GM12801 (cell line): ENCODE data around the gene NEK8.

Experiments
- CTCF ChIP-seq: IDR thresholded peaks from one replicate; pipeline ENCODE4 v1.5.1; 2011; ENCODE audit warnings: control low read depth; ENCODE audit not compliant: insufficient read length; ENCODE audit errors: extremely low read depth

Gene NEK8

GRCh38 chr17:28693869-28694268 is 34.7 kb upstream of the NEK8 start:
- no peak for TF ChIP-seq CTCF

DNA sequence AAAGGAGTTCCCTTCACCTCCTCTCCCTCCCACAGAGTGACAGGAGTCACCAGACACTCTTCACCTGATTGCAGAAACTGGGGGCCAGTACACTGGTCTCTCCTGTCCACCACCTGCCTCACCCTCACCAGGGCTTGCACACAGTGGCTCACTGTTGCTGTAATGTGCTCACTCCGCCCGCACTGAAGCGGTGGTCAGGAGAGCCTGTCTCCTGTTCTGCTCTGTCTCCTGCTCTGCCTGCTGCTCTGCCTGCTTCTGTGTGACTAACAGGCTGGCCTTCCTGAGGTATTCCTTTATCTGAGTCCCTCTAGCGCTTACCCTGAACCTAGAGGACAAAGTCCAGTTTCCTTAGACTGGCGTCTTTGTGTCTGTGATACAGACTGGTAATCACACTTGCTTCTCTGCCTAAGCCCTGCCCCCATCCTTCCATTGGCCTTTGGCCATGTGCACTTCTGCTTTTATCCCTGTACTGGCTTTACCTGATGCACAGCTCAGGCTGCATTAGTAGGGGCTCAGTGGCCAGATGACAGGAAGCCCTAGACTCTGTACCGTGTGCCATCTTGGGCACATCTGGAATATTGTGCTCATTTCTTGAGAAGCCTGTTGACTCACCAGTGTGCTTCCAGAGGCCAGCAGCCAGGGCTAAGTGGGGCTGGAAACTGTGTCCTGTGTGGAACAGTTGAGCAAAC is 30.2 kb upstream of the NEK8 start:
- no peak for TF ChIP-seq CTCF

DNA sequence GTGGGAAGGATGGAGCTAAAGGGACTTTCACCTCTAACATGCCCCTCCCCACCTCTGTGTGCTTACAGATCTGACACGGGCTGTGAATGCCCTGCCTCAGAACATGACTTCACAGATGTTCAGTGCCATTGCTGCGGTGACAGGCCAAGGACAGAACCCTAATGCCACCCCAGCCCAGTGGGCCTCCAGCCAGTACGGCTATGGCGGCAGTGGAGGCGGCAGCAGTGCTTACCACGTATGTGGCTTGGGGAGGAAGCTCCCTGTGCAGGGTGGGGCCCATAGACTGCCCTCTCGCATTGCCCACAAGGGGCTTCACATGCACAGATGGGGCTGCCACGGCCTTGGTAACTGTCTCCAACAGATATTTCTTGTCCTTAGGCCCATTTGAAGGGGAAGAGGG is 28.3 kb upstream of the NEK8 start:
- TF ChIP-seq CTCF, result no peak

DNA sequence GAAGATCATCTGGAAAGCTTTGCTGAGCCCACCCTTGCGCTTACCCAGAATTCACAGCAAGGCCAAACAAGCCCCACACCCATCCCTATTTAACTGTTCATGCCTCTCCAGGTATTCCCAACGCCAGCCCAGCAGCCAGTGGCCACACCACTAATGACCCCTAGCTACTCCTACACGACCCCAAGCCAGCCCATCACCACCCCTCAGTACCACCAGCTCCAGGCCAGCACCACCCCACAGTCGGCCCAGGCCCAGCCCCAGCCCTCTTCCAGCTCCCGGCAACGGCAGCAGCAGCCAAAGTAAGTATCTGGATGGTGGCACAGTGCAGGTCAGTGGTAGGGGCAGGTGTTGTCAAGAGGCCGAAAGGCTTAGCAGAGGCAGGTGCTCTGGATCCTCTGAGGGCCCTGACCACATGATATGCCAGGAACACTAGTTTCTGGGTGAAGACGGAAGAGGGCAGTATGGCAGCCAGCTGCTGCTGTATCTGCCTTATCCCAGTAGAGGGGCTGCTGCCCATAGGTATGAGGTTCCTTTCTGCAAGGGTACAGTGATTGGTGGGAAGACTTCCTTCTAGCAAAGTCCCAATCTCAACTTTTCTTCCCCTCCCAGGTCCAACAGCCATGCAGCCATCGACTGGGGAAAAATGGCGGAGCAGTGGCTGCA is 27.6 kb upstream of the NEK8 start:
- no peak for TF ChIP-seq CTCF

DNA sequence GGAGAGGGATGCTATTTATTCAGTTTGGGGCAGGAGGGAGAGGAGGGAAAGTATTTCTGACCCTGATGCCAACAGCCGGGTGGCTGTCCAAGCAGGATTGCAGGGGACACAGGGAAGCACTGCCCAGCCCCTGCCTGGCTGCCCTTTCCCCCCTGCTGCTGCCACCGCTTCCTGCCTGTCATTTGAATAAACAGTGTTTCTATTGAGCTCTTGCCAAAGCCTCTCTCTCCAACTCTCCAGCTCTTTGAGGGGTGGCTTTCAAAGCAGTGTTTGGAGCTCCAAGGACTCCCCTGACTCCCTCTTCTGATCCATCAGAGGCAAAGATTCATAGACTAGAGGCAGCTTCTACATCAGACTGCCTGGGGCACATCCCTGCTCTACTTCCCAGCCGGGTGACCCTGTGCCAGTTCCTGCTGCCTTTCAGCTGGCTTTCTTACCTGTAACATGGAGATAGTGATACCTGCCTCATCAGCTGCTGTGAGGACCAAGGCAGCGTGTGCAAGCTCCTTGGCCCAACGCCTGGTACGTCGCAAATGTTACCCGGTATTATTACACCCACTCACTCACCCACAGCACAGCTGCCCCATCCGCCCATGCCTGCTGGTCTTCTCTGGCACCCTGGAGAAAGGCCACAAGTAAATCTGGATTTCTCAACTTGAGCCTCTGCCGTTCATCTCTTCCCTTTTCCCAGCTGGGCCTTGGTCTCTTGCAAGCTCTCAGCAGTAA is 26.4 kb upstream of the NEK8 start:
- TF ChIP-seq CTCF, result no peak

GRCh38 chr17:28702752-28703150 is 25.8 kb upstream of the NEK8 start:
- no peak for TF ChIP-seq CTCF

- TF ChIP-seq CTCF, result no peak
Measured at GRCh38 chr17:28703552-28704218, 24.9 kb upstream of the NEK8 start.
